Panc1 (cell line): ENCODE results near the gene LSM10. TPM values are rescaled to one million over a fixed set of nuclear protein-coding genes. Genes with fewer than 3 reads are reported as not detected.

Source experiments
- ATAC-seq: fragments of 200-7000 bp; cut with Tn5 transposase; 2 replicates; pipeline ENCODE4 v1.9.1; 2020; ENCODE audit warnings: mild to moderate bottlenecking, moderate library complexity
- BruUV-seq: library from RNA; stranded (reverse); fragments of 400-500 nt; replicated peaks from 2 replicates; lab custom pipeline; 2021; lab: Mats Ljungman, UMichigan
- CTCF ChIA-PET: fragments of 300-600 bp; sonication (Branson Sonifier 250); formaldehyde crosslinking; loops from one replicate; lab custom pipeline; 2022; ENCODE audit warnings: antibody characterized with exemption; lab: Charles Lee
- POLR2A ChIA-PET: fragments of 300-600 bp; sonication (Branson Sonifier 250); formaldehyde crosslinking; loops from one replicate; lab custom pipeline; 2022; ENCODE audit warnings: antibody characterized with exemption; lab: Charles Lee
- DNase-seq: peaks from one replicate; pipeline ENCODE4 v3.0.0-alpha.2; 2010; ENCODE audit warnings: low read depth, low spot score
- H3K27ac ChIP-seq: 2 replicates; pipeline ENCODE4 v1.5.1; 2011; ENCODE audit warnings: mild to moderate bottlenecking, low read length, inconsistent platforms
- H3K27me3 ChIP-seq: fragments of 200-500 bp; sonication (Bioruptor generic); 2 replicates; pipeline ENCODE4 v1.6.0; 2014; ENCODE audit warnings: low read length, inconsistent platforms; ENCODE audit not compliant: control insufficient read depth, insufficient read depth
- H3K36me3 ChIP-seq: fragments of 200-500 bp; sonication (Bioruptor generic); 2 replicates; pipeline ENCODE4 v1.5.1; 2014; ENCODE audit warnings: inconsistent platforms, mild to moderate bottlenecking, low read length, moderate library complexity; ENCODE audit not compliant: control insufficient read depth, insufficient read depth
- H3K4me1 ChIP-seq: 2 replicates; pipeline ENCODE4 v1.5.1; 2011; ENCODE audit warnings: inconsistent platforms, mild to moderate bottlenecking, low read length, moderate library complexity; ENCODE audit not compliant: control insufficient read depth, insufficient read depth
- H3K4me3 ChIP-seq, 2 experiments: 2 replicates each; pipeline ENCODE4 v1.5.1; 2011 to 2012; ENCODE audit warnings: low read depth in 2 of 2, low read length in 2 of 2, mild to moderate bottlenecking in 2 of 2, inconsistent platforms in 1 of 2, moderate library complexity in 1 of 2
- H3K9me3 ChIP-seq: fragments of 200-500 bp; sonication (Bioruptor generic); 2 replicates; pipeline ENCODE4 v1.5.1; 2014; ENCODE audit warnings: low read depth, mild to moderate bottlenecking, inconsistent platforms, low read length, moderate library complexity; ENCODE audit not compliant: control insufficient read depth, insufficient read depth
- POLR2AphosphoS5 ChIP-seq: IDR thresholded peaks from 2 replicates; pipeline ENCODE4 v1.6.1; 2012; ENCODE audit warnings: mild to moderate bottlenecking, low read depth, low read length, moderate library complexity
- SIN3A ChIP-seq: IDR thresholded peaks from 2 replicates; pipeline ENCODE4 v1.6.1; 2012; ENCODE audit warnings: low read depth, mild to moderate bottlenecking, low read length, moderate library complexity, borderline replicate concordance; ENCODE audit not compliant: insufficient read depth
- TCF7L2 ChIP-seq: IDR thresholded peaks from 2 replicates; pipeline ENCODE4 v1.6.1; 2011; ENCODE audit warnings: mild to moderate bottlenecking, low read depth, low read length, inconsistent platforms
- in situ Hi-C: cut with HindIII; loops from 2 replicates; pipeline ENCODE4 v1.10.0; 2016; ENCODE audit warnings: low sequenced_read_pairs, low pct_unique_long_range_greater_than_20kb
- intact Hi-C: fragments of 100-400 bp; cut with micrococcal nuclease; formaldehyde crosslinking; loops from one replicate; pipeline ENCODE4 v1.10.0; 2022; ENCODE audit not compliant: unreplicated experiment
- total RNA-seq: library from RNA; stranded (reverse); gene quantifications from one replicate; pipeline ENCODE4 v1.2.1, GENCODE V29; 2021; ENCODE audit not compliant: unreplicated experiment
- TF ChIP-seq, protein P1 (sequence below): fragments of 450-650 bp; IDR thresholded peaks from 2 replicates; pipeline ENCODE4 v1.5.1; 2017; ENCODE audit warnings: mild to moderate bottlenecking
- TF ChIP-seq, protein P2 (sequence below), 2 experiments: IDR thresholded peaks; 2 replicates each; pipeline ENCODE4 v1.6.1; 2011 to 2012; ENCODE audit warnings: low read depth in 2 of 2, control low read depth in 1 of 2, low read length in 1 of 2, mild to moderate bottlenecking in 1 of 2, moderate library complexity in 1 of 2; ENCODE audit not compliant: insufficient read depth in 1 of 2

The LSM10 gene
- total RNA-seq, 1 experiment from 2014 or later, result 53.7 TPM

DNA sequence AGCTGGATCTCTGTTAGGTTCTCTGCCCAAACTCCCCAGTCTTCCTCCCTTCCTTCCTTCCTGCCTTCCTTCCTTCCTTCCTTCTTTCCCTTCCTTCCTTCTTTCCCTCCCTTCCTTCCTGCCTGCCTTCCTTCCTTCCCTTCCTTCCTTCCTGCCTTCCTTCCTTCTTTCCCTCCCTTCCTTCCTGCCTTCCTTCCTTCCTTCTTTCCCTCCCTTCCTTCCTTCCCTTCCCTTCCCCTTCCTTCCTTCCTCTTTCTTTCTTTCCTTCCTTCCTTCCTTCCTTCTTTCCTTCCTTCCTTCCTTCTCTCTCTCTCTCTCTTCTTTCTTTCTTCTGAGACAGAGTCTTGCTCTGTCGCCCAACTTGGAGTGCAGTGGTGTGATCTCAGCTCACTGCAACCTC is 8.7 kb upstream of the LSM10 start:
- BruUV-seq, result no TSS peak
- Histone ChIP-seq H3K27ac (no peak overlapping the region), H3K36me3 (no peaks in the 10 kb centered on the region), H3K9me3 (no peaks in the 10 kb centered on the region), H3K4me3 (no peak overlapping the region), H3K27me3 (no peaks in the 10 kb centered on the region), H3K4me1 (no peaks in the 10 kb centered on the region)
- CTCF ChIA-PET, result no interaction called here
- in situ Hi-C loops, result no loop called here
- no peak for ATAC-seq
- intact Hi-C loops, result no loop called here
- POLR2A ChIA-PET, result interaction anchor here (0.6 kb wide), 1 partner anchor 18 kb away, joined by 4 read pairs; no protein-coding TSS in a partner anchor
- TF ChIP-seq POLR2AphosphoS5 (no peak), TCF7L2 (no peak), SIN3A (no peak)
- TF ChIP-seq, protein P1, sequence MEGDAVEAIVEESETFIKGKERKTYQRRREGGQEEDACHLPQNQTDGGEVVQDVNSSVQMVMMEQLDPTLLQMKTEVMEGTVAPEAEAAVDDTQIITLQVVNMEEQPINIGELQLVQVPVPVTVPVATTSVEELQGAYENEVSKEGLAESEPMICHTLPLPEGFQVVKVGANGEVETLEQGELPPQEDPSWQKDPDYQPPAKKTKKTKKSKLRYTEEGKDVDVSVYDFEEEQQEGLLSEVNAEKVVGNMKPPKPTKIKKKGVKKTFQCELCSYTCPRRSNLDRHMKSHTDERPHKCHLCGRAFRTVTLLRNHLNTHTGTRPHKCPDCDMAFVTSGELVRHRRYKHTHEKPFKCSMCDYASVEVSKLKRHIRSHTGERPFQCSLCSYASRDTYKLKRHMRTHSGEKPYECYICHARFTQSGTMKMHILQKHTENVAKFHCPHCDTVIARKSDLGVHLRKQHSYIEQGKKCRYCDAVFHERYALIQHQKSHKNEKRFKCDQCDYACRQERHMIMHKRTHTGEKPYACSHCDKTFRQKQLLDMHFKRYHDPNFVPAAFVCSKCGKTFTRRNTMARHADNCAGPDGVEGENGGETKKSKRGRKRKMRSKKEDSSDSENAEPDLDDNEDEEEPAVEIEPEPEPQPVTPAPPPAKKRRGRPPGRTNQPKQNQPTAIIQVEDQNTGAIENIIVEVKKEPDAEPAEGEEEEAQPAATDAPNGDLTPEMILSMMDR, result no peak
- TF ChIP-seq, protein P2, sequence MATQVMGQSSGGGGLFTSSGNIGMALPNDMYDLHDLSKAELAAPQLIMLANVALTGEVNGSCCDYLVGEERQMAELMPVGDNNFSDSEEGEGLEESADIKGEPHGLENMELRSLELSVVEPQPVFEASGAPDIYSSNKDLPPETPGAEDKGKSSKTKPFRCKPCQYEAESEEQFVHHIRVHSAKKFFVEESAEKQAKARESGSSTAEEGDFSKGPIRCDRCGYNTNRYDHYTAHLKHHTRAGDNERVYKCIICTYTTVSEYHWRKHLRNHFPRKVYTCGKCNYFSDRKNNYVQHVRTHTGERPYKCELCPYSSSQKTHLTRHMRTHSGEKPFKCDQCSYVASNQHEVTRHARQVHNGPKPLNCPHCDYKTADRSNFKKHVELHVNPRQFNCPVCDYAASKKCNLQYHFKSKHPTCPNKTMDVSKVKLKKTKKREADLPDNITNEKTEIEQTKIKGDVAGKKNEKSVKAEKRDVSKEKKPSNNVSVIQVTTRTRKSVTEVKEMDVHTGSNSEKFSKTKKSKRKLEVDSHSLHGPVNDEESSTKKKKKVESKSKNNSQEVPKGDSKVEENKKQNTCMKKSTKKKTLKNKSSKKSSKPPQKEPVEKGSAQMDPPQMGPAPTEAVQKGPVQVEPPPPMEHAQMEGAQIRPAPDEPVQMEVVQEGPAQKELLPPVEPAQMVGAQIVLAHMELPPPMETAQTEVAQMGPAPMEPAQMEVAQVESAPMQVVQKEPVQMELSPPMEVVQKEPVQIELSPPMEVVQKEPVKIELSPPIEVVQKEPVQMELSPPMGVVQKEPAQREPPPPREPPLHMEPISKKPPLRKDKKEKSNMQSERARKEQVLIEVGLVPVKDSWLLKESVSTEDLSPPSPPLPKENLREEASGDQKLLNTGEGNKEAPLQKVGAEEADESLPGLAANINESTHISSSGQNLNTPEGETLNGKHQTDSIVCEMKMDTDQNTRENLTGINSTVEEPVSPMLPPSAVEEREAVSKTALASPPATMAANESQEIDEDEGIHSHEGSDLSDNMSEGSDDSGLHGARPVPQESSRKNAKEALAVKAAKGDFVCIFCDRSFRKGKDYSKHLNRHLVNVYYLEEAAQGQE (IDR thresholded peaks at IDR 0.05; ENCODE audit: insufficient read depth in 1 of 2, low read depth in 2 of 2, low read length in 1 of 2), result no peak
- DNase-seq, result no peak

- Histone ChIP-seq H3K36me3 (no peaks in the 10 kb centered on the region), H3K4me1 (no peaks in the 10 kb centered on the region), H3K27ac (no peak overlapping the region), H3K27me3 (no peaks in the 10 kb centered on the region), H3K9me3 (no peaks in the 10 kb centered on the region), H3K4me3 (no peak overlapping the region)
- BruUV-seq, result no TSS peak
- CTCF ChIA-PET, result interaction anchor here (0.6 kb wide), 1 partner anchor 16 kb away, joined by 3 read pairs; no protein-coding TSS in a partner anchor
- no peak for ATAC-seq
- POLR2A ChIA-PET, result no interaction called here
- no peak for DNase-seq
- TF ChIP-seq SIN3A (no peak), POLR2AphosphoS5 (no peak), TCF7L2 (no peak)
- TF ChIP-seq, protein P2 (IDR thresholded peaks at IDR 0.05; ENCODE audit: insufficient read depth in 1 of 2, low read depth in 2 of 2, low read length in 1 of 2), result no peak
- TF ChIP-seq, protein P1, result no peak
- in situ Hi-C loops (no loop called here), intact Hi-C loops (no loop called here)
Observed at GRCh38 chr1:36402504-36402890, 4.8 kb upstream of the LSM10 start.
